ENCODE data around the gene GALNT12. TPM values are rescaled to one million over a fixed set of nuclear protein-coding genes. Genes with fewer than 3 reads are reported as not detected.

Gene GALNT12
- total and polyA plus RNA-seq, 8 donors: 4.2 to 12.2 (median 9.6) TPM

GRCh38 chr9:98818764-98819163, 11.3 kb downstream of the GALNT12 start:
- H3K36me3 ChIP-seq: no peaks in the 10 kb centered on the region
- FAIRE-seq (no peak), DNase-seq (no peak), ATAC-seq (no peak)
- H3K27ac ChIP-seq: no peak overlapping the region
- H3K27me3 ChIP-seq: no peaks in the 10 kb centered on the region
- H3K9me3 ChIP-seq: no peaks in the 10 kb centered on the region
- no peak overlapping the region for H3K4me3 ChIP-seq
- intact Hi-C loops (cut with DNase I): no loop called here
- no peak for TF ChIP-seq CTCF (IDR thresholded peaks at IDR 0.05)
- no peaks in the 10 kb centered on the region for H3K4me1 ChIP-seq
- 95 to 97% methylated on average over 2 of the region's 2 CpGs for WGBS, 2 donors

GRCh38 chr9:98819231-98819630, 11.8 kb downstream of the GALNT12 start:
- DNase-seq (no peak), ATAC-seq (no peak), FAIRE-seq (no peak)
- H3K4me3 ChIP-seq: no peak overlapping the region
- 96 to 97% methylated on average over 3 of the region's 3 CpGs for WGBS, 2 donors
- H3K36me3 ChIP-seq: no peaks in the 10 kb centered on the region
- no peaks in the 10 kb centered on the region for H3K27me3 ChIP-seq
- H3K27ac ChIP-seq: no peak overlapping the region
- H3K4me1 ChIP-seq: no peaks in the 10 kb centered on the region
- intact Hi-C loops (cut with DNase I): no loop called here
- TF ChIP-seq CTCF (IDR thresholded peaks at IDR 0.05): no peak
- H3K9me3 ChIP-seq: no peaks in the 10 kb centered on the region

DNA sequence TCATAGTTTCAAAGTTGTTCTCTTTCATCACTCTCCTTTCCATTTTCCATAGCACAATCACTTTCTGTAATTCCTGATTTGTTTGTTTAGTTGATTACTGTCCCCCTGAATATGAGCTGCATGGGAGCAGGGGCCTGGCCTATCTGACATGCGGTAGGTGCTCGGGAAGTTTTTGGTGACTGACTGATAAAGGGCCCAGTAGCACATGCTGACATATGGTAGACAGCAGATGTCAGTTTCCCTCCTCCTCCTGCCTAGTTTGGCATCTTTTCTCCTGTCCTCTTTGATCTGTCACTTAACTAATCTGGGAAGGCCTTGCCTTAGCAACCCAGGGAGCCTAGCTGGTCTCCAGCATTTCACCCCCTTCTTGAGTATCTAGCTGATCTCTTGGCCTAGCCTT, 14.4 kb downstream of the GALNT12 start:
- no peak for DNase-seq
- Histone ChIP-seq H3K36me3 (peaks cover 0 to 4% (median 0%) of the 10 kb centered on the region in 3 donors), H3K4me1 (no peaks in the 10 kb centered on the region), H3K27ac (no peak overlapping the region), H3K27me3 (no peaks in the 10 kb centered on the region), H3K9me3 (no peaks in the 10 kb centered on the region), H3K4me3 (no peak overlapping the region)
- ATAC-seq: no peak
- intact Hi-C loops (cut with DNase I): no loop called here
- no peak for TF ChIP-seq CTCF (IDR thresholded peaks at IDR 0.05)
- FAIRE-seq: no peak
- 67 to 78% methylated on average over 2 of the region's 2 CpGs for WGBS, 2 donors

DNA sequence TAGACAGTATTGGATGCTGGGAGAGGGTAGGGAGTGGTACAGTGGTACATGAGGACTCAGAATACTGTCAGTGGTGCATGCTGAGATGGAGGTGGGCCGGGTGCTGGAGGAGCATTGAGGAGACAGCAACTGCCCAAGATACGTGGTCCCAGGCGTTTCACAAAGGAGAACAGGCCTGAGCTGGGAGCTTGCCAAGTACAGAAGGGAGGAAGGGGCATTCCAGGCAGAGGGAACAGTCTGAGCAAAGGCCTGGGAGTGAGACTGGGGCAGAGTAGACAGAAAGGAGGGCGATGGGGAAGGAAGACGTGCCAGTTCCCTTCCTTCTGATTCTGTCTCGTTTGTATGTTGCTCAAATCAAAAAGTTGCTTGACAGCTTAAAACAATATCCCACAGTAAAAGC, 15.2 kb downstream of the GALNT12 start:
- no peak for TF ChIP-seq CTCF (IDR thresholded peaks at IDR 0.05)
- 93 to 98% methylated on average over 6 of the region's 6 CpGs for WGBS, 2 donors
- FAIRE-seq: no peak

GRCh38 chr9:98823666-98824334, 16.3 kb downstream of the GALNT12 start:
- Histone ChIP-seq H3K36me3 (peaks cover 0 to 4% (median 0%) of the 10 kb centered on the region in 3 donors), H3K27me3 (no peaks in the 10 kb centered on the region), H3K4me3 (no peak overlapping the region), H3K4me1 (no peaks in the 10 kb centered on the region), H3K9me3 (no peaks in the 10 kb centered on the region), H3K27ac (no peak overlapping the region)
- no peak for DNase-seq
- no peak for FAIRE-seq
- no peak for ATAC-seq
- intact Hi-C loops (cut with DNase I): no loop called here
- WGBS, 2 donors: 95 to 99% methylated on average over 3 of the region's 3 CpGs
- no peak for TF ChIP-seq CTCF (IDR thresholded peaks at IDR 0.05)

More for the DNA sequence above, 15.2 kb downstream of the GALNT12 start:
- Histone ChIP-seq H3K27ac (no peak overlapping the region), H3K9me3 (no peaks in the 10 kb centered on the region), H3K4me1 (no peaks in the 10 kb centered on the region), H3K4me3 (no peak overlapping the region), H3K36me3 (peaks cover 0 to 4% (median 0%) of the 10 kb centered on the region in 3 donors), H3K27me3 (no peaks in the 10 kb centered on the region)
- DNase-seq (no peak), ATAC-seq (no peak)
- intact Hi-C loops (cut with DNase I): no loop called here

All from pancreas (tissue), 10 donors.